SK-N-SH (cell line): ENCODE results near the gene WWP2.

Experiments
- EP300 ChIP-seq, 2 experiments: IDR thresholded peaks; 2 replicates each; pipeline versions ENCODE4 v1.4.0 to v1.6.1; 2012; ENCODE audit warnings: borderline replicate concordance in 1 of 2, low read depth in 1 of 2, low read length in 1 of 2
- EZH2phosphoT487 ChIP-seq: fragments of 200-600 bp; sonication (generic); IDR thresholded peaks from 2 replicates; pipeline ENCODE4 v1.6.1; 2017; ENCODE audit warnings: low read depth, mixed run types, mild to moderate bottlenecking, antibody characterized with exemption, moderate library complexity, borderline replicate concordance
- MXI1 ChIP-seq: IDR thresholded peaks from 2 replicates; pipeline ENCODE4 v1.6.1; 2012; ENCODE audit warnings: mild to moderate bottlenecking, low read depth, low read length, improper control_type of control experiment

GRCh38 chr16:69845181-69845580 lies 83.0 kb downstream of the WWP2 start:
- no peak for TF ChIP-seq EP300 (IDR thresholded peaks at IDR 0.05; ENCODE audit: borderline replicate concordance in 1 of 2, low read depth in 1 of 2, low read length in 1 of 2)
- no peak for TF ChIP-seq EZH2phosphoT487
- no peak for TF ChIP-seq MXI1
